AG09319 (cell line): ENCODE data around the gene INSM2.

Experiments used
- DNase-seq: peaks from one replicate; pipeline ENCODE4 v3.0.0-alpha.2; 2010; ENCODE audit warnings: low read depth; ENCODE audit errors: extremely low read depth
- TF ChIP-seq, protein P1 (sequence below): IDR thresholded peaks from 2 replicates; pipeline ENCODE4 v1.5.1; 2011; ENCODE audit warnings: low read depth, mild to moderate bottlenecking, inconsistent platforms, low read length, moderate library complexity

INSM2 gene

DNA sequence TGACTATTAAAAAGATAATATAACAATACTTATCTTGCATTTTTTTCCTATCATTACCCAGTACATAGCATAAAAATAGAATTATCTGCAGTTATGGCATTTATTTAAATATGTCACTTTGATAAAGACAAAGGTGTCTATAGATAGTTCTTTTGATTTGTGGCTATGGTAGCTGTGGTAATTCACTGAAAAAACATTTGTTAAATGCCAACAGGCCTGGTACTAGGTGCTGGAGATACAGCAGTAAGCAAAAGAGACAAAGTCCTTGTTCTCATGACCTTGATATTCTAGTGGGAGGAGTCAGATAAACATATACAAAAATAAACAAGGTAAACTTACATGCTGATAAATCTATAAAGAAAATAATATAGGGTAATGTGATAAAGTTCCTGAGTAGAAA, 44.7 kb downstream of the INSM2 start:
- DNase-seq = no peak
- TF ChIP-seq, protein P1, sequence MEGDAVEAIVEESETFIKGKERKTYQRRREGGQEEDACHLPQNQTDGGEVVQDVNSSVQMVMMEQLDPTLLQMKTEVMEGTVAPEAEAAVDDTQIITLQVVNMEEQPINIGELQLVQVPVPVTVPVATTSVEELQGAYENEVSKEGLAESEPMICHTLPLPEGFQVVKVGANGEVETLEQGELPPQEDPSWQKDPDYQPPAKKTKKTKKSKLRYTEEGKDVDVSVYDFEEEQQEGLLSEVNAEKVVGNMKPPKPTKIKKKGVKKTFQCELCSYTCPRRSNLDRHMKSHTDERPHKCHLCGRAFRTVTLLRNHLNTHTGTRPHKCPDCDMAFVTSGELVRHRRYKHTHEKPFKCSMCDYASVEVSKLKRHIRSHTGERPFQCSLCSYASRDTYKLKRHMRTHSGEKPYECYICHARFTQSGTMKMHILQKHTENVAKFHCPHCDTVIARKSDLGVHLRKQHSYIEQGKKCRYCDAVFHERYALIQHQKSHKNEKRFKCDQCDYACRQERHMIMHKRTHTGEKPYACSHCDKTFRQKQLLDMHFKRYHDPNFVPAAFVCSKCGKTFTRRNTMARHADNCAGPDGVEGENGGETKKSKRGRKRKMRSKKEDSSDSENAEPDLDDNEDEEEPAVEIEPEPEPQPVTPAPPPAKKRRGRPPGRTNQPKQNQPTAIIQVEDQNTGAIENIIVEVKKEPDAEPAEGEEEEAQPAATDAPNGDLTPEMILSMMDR = no peak
